Renal cortex interstitium (tissue), 15 donors: Measurements from ENCODE around the gene IFT57. TPM values are rescaled to one million over a fixed set of nuclear protein-coding genes. Genes with fewer than 3 reads are reported as not detected.
"Not testable (repeated sequence)": the region's sequence is repeated elsewhere in the genome, so short reads cannot be mapped to it uniquely, and the experiment has no call there.

ENCODE experiments used
- DNase-seq, 11 donors: peaks; one replicate each; pipeline ENCODE4 v3.0.0-alpha.2; 2013; ENCODE audit warnings: low read depth in 9 of 11, low spot score in 4 of 11; ENCODE audit errors: extremely low read depth in 1 of 11
- long read RNA-seq, 16 experiments: transcript quantifications; one replicate each; lab custom pipeline, GENCODE V29; 2026
- polyA plus RNA-seq, 3 donors: library from polyadenylated mRNA; unstranded; fragments of 120-200 nt; gene quantifications; one replicate each; pipeline ENCODE4 v1.2.1, GENCODE V29; 2013; ENCODE audit not compliant: insufficient read length in 3 of 3

Gene IFT57
- polyA plus RNA-seq, result 100 to 1,000 TPM in 1 of 3 donors, 10 to 100 TPM in 2; 85.6 to 101 (median 97.5) TPM
- long read RNA-seq, donor 1, transcript IFT57-201 (11 exons, 3,203 nt), result major isoform, 13 of 22 reads
- long read RNA-seq, donor 1, partial matches to known transcripts, result 6 of 22 reads
- long read RNA-seq, donor 1, other reads (novel, unspliced or antisense), result 0 of 22 reads
- long read RNA-seq, donor 2, transcript IFT57-201 (11 exons, 3,203 nt), result major isoform, 9 of 12 reads
- long read RNA-seq, donor 2, partial matches to known transcripts, result 0 of 12 reads
- long read RNA-seq, donor 2, other reads (novel, unspliced or antisense), result 0 of 12 reads
- long read RNA-seq, donor 3, transcript IFT57-201 (11 exons, 3,203 nt), result major isoform, 23 of 42 reads
- long read RNA-seq, donor 3, partial matches to known transcripts, result 16 of 42 reads
- long read RNA-seq, donor 3, other reads (novel, unspliced or antisense), result 0 of 42 reads
- long read RNA-seq, donor 4, transcript IFT57-201 (11 exons, 3,203 nt), result major isoform, 20 of 22 reads
- long read RNA-seq, donor 4, partial matches to known transcripts, result 0 of 22 reads
- long read RNA-seq, donor 4, other reads (novel, unspliced or antisense), result 0 of 22 reads
- long read RNA-seq, donor 5, result 0 reads
- long read RNA-seq, donor 6, transcript IFT57-202 (4 exons, 755 nt), result minor isoform, 5 of 35 reads
- long read RNA-seq, donor 6, transcript IFT57-201 (11 exons, 3,203 nt), result major isoform, 12 of 35 reads
- long read RNA-seq, donor 6, partial matches to known transcripts, result 18 of 35 reads
- long read RNA-seq, donor 6, other reads (novel, unspliced or antisense), result 0 of 35 reads
- long read RNA-seq, donor 7, transcript IFT57-201 (11 exons, 3,203 nt), result major isoform, 22 of 42 reads
- long read RNA-seq, donor 7, partial matches to known transcripts, result 17 of 42 reads
- long read RNA-seq, donor 7, other reads (novel, unspliced or antisense), result 0 of 42 reads
- long read RNA-seq, donor 8, transcript IFT57-201 (11 exons, 3,203 nt), result major isoform, 18 of 63 reads
- long read RNA-seq, donor 8, partial matches to known transcripts, result 41 of 63 reads
- long read RNA-seq, donor 8, other reads (novel, unspliced or antisense), result 0 of 63 reads
- long read RNA-seq, donor 9, transcript IFT57-201 (11 exons, 3,203 nt), result major isoform, 17 of 26 reads
- long read RNA-seq, donor 9, partial matches to known transcripts, result 6 of 26 reads
- long read RNA-seq, donor 9, other reads (novel, unspliced or antisense), result 0 of 26 reads
- long read RNA-seq, donor 10, transcript IFT57-201 (11 exons, 3,203 nt), result major isoform, 15 of 36 reads
- long read RNA-seq, donor 10, partial matches to known transcripts, result 19 of 36 reads
- long read RNA-seq, donor 10, other reads (novel, unspliced or antisense), result 0 of 36 reads
- long read RNA-seq, donor 11, transcript IFT57-201 (11 exons, 3,203 nt), result major isoform, 9 of 13 reads
- long read RNA-seq, donor 11, partial matches to known transcripts, result 0 of 13 reads
- long read RNA-seq, donor 11, other reads (novel, unspliced or antisense), result 0 of 13 reads
- long read RNA-seq, donor 12, transcript IFT57-201 (11 exons, 3,203 nt), result major isoform, 9 of 9 reads
- long read RNA-seq, donor 12, partial matches to known transcripts, result 0 of 9 reads
- long read RNA-seq, donor 12, other reads (novel, unspliced or antisense), result 0 of 9 reads
- long read RNA-seq, donor 13, transcript IFT57-201 (11 exons, 3,203 nt), result major isoform, 20 of 71 reads
- long read RNA-seq, donor 13, transcript IFT57-202 (4 exons, 755 nt), result minor isoform, 9 of 71 reads
- long read RNA-seq, donor 13, partial matches to known transcripts, result 41 of 71 reads
- long read RNA-seq, donor 13, other reads (novel, unspliced or antisense), result 0 of 71 reads
- long read RNA-seq, donor 14, transcript IFT57-201 (11 exons, 3,203 nt), result major isoform, 12 of 33 reads
- long read RNA-seq, donor 14, partial matches to known transcripts, result 17 of 33 reads
- long read RNA-seq, donor 14, other reads (novel, unspliced or antisense), result 0 of 33 reads
- long read RNA-seq, donor 15, transcript IFT57-201 (11 exons, 3,203 nt), result major isoform, 5 of 5 reads
- long read RNA-seq, donor 15, partial matches to known transcripts, result 0 of 5 reads
- long read RNA-seq, donor 15, other reads (novel, unspliced or antisense), result 0 of 5 reads
- long read RNA-seq, donor 16, transcript IFT57-202 (4 exons, 755 nt), result minor isoform, 7 of 84 reads
- long read RNA-seq, donor 16, transcript IFT57-201 (11 exons, 3,203 nt), result major isoform, 28 of 84 reads
- long read RNA-seq, donor 16, partial matches to known transcripts, result 49 of 84 reads
- long read RNA-seq, donor 16, other reads (novel, unspliced or antisense), result 0 of 84 reads

GRCh38 chr3:108221911-108222852, at the start of gene IFT57:
TSS of gene IFT57 (minus strand) at chr3:108222424. CDS start at chr3:108222322, 102 bp downstream.
- peak; percentile 96 to 99 (median 98) for DNase-seq

GRCh38 chr3:108271626-108272025, 49.4 kb upstream of the IFT57 start:
- DNase-seq, result no peak

- DNase-seq, result not testable (repeated sequence)
These were observed 46.0 kb upstream of the IFT57 start for GRCh38 chr3:108268235-108268634.

- not testable (repeated sequence) for DNase-seq
These were observed 42.5 kb upstream of the IFT57 start for GRCh38 chr3:108264534-108265298.

- DNase-seq, result no peak
These were observed 32.9 kb upstream of the IFT57 start for GRCh38 chr3:108255131-108255530.

GRCh38 chr3:108251844-108252243, 29.6 kb upstream of the IFT57 start:
- DNase-seq, result no peak

GRCh38 chr3:108251265-108251664, 29.0 kb upstream of the IFT57 start:
- no peak for DNase-seq

- no peak for DNase-seq
These were observed 28.4 kb upstream of the IFT57 start for GRCh38 chr3:108250626-108251025.

GRCh38 chr3:108243243-108243642, 21.0 kb upstream of the IFT57 start:
- no peak for DNase-seq

GRCh38 chr3:108242776-108243175, 20.6 kb upstream of the IFT57 start:
- DNase-seq, result no peak

- DNase-seq, result no peak
These were observed 19.5 kb upstream of the IFT57 start for GRCh38 chr3:108241721-108242120.

- no peak for DNase-seq
These were observed 18.9 kb upstream of the IFT57 start for GRCh38 chr3:108241146-108241545.

- DNase-seq, result no peak
These were observed 16.9 kb upstream of the IFT57 start for GRCh38 chr3:108239082-108239481.

- DNase-seq, result no peak
These were observed 13.1 kb upstream of the IFT57 start for GRCh38 chr3:108235290-108235689.

- no peak for DNase-seq
These were observed 12.2 kb upstream of the IFT57 start for GRCh38 chr3:108234387-108234957.
